HG03097 (cell line): ENCODE measurements around the gene ANKRD50.

ENCODE experiments used
- ATAC-seq: cut with Tn5 transposase; IDR thresholded peaks from one replicate; pipeline ENCODE4 v1.9.1; 2021; ENCODE audit not compliant: unreplicated experiment, low FRiP score

ANKRD50 gene

DNA sequence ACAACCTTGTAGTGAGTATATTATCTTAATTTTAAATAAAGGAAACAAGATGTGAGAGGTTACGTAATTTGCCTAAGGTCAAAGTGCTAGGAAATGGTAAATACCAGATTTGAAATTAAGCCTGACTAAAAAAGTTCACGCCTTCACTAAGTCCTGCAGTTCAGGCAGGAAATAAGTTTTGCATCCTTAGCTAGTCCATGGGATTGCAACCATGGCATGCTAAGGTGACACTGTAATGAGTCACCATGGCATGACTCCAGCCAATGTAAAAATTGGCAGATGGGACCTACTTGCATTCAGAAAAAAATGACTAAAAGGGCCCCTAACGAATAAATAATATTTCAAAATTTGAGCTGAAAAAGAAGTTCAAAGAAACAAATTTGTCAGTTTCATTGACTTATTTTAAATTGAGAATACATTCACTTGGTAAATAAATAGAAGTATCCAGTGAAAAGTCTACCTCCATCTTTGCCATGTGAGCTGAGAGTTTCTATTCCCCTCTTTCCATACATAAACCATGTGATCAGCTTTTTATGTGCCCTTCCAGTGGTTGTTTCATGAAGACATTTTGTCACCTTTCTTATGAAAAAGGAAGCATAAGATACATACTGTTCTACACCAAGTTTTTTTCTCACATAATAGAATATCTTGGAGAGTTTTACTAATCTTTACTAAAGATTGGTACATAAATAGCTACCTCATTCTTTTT is 72.4 kb downstream of the ANKRD50 start:
- no peak for ATAC-seq

- ATAC-seq = no peak
Measured at GRCh38 chr4:124637321-124637720, 75.2 kb downstream of the ANKRD50 start.

DNA sequence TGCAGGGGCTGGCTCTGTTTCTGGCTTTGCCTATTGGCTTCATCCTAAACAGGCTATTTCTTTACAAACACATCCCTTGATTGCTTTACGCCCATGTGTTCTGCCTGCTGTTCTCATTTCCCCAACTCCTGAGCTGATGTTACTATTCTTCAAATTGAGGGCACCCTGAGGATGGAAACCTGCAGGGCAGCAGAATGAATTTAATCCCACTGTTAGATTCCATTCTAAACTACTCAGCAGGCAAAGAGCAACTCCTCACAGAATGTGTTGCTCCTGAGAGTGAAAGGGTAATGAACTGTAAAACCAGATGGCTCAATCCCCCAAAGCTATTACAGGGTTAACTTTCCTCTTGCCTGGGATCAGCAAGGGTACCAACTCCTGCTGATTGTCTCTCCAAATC is 75.7 kb downstream of the ANKRD50 start:
- no peak for ATAC-seq

GRCh38 chr4:124635331-124635730 is 77.2 kb downstream of the ANKRD50 start:
- ATAC-seq = no peak

DNA sequence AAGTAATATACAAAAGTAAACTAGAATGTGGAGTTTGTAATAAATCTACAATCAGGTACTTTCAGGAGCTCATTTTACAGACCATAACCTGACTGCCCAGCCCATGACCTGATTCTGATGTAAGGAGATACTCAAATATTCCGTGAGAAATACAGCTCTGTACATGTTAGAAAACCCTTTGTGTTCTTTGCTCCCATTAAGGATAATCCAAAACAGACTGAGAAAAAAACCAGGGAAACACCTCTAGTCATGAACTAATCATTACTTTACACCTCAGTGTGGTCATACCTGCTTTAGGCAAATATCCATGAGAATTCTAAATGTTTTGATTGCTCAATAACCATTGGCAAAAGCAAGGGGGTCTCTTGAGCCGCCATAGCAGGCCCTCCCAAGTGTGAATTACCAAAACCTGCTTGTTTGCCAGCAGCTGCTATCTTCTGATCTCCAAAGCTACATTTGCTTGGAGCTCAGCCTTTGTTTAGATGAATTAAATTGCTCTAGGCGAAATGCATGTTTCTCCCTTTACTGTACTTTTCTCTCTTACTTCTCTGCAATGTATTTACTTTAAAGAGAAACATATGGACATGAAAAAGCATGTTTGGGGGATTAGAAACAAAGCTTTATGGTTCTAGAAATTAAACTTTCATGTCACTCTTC is 79.1 kb downstream of the ANKRD50 start:
- no peak for ATAC-seq

DNA sequence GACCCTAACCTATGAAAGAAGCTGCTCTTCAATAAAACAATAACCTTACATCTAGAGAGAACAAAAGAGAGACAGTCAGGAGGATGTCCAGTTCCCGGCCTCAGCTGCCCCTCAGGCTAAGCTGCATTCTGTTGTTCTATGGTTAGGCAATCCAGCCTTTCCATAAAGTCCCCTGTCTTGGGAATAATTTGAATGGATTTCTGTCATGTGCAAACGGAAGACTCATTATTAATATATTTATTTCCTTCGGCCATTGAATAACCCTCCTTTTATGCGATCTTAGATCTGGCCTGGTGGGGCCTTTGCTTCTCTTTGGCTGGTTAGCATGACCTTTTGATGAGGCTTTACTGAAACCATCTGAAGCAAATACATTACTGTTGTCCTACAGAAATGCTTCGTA is 80.1 kb downstream of the ANKRD50 start:
- ATAC-seq = no peak

GRCh38 chr4:124631760-124632159 is 80.8 kb downstream of the ANKRD50 start:
- peak; percentile 93 for ATAC-seq

DNA sequence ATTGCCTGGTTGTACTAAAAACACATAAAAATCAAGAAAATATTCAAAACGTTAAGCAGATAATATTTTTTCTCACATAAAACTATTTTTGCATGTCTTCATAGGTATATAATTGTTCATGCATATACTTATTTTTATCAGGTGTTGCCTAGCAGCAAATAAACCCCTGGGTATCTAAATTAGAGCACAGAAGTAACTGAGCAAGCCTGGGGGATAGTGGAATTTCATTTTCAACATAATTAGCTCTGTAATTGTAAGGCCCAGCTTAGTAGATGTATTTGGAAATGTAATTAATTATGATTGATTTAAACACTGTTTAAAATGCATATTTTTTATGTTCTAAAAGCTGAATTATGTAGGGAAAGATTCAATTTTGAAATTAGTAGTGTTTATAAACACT is 82.9 kb downstream of the ANKRD50 start:
- no peak for ATAC-seq
